Measurements from ENCODE around the gene UBR1.
"Not testable (repeated sequence)": the region's sequence is repeated elsewhere in the genome, so short reads cannot be mapped to it uniquely, and the experiment has no call there.

Gene UBR1

DNA sequence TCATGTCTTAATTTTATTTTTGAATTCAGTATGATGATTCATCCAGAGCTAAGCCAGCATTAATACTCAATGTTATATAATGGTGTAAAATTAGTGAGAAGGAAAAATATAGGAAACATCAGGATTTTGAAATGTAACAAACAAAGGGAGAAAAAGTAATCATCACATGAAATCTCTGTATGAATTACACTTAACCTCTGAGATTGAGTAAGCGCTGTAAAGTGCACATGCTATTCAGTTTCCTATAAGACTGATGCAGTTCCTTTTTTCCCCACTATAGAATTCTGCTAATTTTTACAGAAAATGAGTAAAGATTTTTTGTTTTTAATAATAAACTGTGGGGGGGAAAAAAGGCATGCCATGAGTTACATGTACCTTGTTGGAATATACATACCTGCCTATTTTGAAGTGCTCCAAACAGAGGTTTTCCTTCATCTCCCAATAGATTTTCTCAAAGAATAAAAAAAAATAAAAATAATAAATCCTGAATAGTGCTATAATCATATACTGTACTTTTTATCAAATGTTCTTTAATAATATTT, 121.3 kb downstream of the UBR1 start:
- no peak for DNase-seq (ENCODE audit: extremely low read depth in 1 of 2, low read depth in 1 of 2)

DNA sequence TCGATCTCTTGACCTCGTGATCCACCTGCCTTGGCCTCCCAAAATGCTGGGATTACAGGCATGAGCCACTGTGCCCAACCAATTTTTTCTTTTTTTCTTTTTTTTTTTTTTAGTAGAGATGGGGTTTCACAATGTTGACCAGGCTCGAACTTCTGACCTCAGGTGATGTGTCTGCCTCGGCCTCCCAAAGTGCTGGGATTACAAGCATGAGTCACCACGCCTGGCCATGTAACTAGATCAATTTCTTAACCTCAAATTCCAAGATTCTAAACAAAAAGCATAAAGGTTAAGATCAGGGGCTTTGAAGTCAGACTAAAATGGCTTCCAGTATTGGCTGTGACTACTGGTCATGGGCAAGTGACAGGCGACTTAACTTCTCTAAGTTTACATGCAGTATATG, 126.7 kb downstream of the UBR1 start:
- not testable (repeated sequence) for DNase-seq (ENCODE audit: extremely low read depth in 1 of 2, low read depth in 1 of 2)

DNA sequence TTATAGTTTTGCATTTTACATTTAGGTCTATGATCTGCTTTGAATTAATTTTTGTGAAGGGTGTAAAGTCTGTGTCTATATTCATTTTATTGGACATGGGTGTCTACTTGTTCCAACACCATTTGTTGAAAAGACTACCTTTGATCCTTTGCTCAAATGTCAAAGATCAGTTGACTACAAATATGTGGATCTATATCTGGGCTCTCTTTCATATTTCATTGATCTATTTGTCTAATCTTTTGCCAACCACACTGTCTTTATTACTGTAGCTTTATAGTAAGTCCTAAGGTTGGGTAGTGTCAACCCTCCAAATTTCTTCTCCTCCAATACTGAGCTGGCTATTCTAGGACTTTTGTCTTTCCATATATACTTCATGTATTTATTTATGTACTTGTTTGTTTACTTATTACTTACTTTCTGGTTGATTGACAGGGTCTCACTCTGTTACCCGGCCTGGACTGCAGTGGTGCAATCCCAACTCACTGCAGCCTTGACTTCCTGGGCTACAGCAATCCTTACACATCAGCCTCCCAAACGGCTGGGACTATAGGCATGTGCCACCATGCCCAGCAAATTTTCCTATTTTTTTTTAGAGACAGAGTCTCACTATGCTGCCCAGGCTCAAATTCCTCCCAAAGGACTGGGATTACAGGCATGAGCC, 131.5 kb downstream of the UBR1 start:
- DNase-seq (ENCODE audit: extremely low read depth in 1 of 2, low read depth in 1 of 2), result no peak

DNA sequence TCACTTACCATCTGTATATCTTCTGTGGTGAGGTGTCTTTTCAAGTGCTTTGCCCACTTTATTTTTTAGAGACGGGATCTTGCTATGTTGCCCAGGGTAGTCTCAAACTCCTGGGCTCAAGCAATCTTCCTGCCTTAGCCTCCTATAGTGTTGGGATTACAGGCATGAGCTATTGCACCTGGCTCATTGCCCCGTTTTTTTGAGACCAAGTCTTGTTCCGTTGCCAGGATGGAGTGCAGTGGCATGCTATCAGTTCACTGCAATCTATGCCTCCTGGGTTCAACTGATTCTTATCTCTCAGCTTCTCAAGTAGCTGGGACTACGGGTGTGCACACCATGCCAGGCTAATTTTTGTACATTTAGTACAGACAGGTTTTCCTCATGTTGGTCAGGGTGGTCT, 132.7 kb downstream of the UBR1 start:
- DNase-seq (ENCODE audit: extremely low read depth in 1 of 2, low read depth in 1 of 2), result no peak

DNA sequence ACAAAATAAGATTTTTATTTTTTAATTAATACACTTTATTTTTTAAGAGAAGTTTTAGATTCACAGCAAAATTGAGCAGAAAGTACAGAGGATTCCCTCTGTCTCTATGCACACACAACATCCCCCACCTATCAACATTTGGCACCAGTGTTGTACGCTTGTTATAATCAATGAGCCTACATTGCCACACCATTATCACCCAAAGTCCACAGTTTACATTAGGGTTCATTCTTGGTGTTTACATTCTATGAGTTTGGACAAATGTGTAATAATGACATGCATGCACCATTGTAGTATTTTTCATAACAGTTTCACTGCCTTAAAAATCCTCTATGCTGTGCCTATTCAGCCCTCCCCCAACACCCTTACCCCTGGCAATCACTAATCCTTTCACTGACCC, 134.0 kb downstream of the UBR1 start:
- no peak for DNase-seq (ENCODE audit: extremely low read depth in 1 of 2, low read depth in 1 of 2)

DNA sequence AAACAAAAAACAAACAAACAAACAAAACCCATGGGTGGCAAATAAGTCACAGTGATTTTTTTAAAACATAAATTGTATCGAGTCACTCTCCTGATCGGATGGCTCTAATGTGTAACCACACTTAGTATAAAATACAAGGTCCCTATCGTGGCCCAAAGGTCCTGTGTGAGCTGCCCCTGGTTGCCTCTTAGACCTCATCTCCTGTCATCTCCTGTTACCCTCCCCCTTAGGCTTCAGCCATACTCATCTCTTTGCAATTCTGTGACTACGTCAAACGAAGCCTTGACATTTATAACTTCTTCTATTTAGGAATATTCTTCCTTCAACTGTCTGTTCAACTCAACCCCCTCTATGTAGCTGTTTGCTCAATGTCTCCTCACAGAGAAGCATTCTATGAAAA, 141.4 kb downstream of the UBR1 start:
- no peak for DNase-seq (ENCODE audit: extremely low read depth in 1 of 2, low read depth in 1 of 2)

DNA sequence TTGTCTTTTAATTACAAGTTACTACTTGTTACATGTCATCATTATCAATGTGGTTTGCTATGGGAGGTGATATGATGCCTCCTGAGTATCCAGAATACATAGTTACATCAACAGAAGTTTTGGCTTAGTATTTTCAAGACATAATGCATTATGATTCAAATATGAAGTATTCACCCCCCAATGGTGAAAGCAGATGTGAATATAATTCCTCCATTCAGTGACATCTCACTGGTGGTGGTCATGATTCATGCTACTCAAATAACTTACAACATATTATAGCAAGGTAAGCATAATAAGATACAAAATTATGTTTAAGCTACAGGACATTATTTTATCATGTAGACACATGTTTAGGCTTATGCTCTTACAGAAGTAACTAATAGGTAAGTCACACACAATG, 150.3 kb downstream of the UBR1 start:
- DNase-seq (ENCODE audit: extremely low read depth in 1 of 2, low read depth in 1 of 2), result no peak

DNA sequence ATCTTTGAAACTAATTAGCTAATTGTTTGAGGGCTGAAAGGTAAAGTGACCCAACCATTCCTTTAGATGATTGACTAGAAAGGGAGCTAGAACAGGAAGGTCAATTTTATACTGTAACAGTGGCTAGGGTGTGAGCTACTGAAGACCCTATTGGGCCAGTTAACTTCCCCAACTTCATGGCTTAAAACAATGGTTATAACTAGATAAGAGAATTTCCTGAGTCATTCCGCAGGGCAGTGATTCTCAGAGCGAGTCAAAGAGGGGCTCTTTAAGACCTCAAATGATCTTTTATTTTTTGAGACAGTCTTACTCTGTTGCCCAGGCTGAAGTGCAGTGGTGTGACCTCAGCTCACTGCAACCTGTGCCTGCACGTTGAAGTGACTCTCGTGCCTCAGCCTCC, 151.5 kb downstream of the UBR1 start:
- DNase-seq (ENCODE audit: extremely low read depth in 1 of 2, low read depth in 1 of 2), result no peak

DNA sequence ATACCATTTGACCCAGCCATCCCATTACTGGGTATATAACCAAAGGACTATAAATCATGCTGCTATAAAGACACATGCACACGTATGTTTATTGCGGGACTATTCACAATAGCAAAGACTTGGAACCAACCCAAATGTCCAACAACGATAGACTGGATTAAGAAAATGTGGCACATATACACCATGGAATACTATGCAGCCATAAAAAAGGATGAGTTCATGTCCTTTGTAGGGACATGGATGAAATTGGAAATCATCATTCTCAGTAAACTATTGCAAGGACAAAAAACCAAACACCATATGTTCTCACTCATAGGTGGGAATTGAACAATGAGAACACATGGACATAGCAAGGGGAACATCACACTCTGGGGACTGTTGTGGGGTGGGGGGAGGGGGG, 156.9 kb downstream of the UBR1 start:
- not testable (repeated sequence) for DNase-seq (ENCODE audit: extremely low read depth in 1 of 2, low read depth in 1 of 2)

DNA sequence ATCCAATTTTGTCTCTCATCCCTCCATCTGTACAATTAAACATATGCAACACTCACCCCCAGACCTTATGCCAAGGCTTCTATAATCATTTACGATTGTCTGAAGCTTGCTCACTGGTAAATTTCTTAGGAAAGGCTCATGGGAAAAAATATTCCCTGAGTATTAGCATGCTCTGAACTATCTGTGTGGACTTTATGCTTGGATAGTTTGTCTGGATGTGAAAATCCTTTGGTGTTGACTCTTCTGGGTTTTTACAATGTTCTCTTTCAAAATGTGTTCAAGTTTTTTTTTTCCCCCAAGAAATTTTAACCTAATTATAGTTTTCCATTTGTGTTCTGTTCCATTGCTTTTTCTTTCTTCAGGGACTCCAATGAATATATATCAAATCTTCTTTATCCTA, 165.3 kb downstream of the UBR1 start:
- no peak for DNase-seq (ENCODE audit: extremely low read depth in 1 of 2, low read depth in 1 of 2)

DNA sequence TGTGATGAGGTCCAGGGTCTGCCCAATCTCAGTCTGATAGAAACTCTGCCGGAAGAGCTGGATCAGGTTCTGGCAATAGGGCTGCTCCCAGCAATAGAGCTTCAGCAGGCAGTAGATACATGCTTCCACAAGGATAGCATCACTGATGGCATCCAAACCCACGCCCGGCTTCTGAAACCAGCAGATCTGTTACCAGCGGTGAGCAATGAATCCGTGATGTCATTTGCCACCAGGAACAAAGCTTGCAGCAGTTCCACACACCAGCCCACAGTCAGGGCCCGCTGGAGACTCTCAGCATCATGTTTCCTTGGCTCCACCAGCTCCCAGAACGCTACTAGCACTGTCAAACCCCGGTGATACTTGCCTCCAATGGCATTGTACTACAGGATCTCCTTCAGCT, 166.0 kb downstream of the UBR1 start:
- no peak for DNase-seq (ENCODE audit: extremely low read depth in 1 of 2, low read depth in 1 of 2)

DNA sequence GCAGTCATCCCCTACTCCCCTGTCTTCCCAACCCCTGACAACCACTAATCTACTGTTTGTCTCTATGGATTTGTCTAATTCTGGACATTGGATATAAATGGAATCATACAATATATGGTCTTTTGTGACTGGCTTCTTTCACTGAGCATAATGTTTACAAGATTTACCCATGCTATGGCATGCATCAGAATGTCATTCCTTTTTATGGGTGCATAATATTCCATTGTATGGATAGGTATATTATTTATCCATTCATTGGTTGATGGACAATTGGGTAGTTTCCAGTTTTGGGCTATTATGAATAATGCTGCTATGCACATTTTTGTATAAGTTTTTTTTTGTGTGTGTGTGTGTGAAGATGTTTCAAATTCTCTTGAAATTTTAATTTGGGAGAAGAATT, 168.7 kb downstream of the UBR1 start:
- no peak for DNase-seq (ENCODE audit: extremely low read depth in 1 of 2, low read depth in 1 of 2)

DNA sequence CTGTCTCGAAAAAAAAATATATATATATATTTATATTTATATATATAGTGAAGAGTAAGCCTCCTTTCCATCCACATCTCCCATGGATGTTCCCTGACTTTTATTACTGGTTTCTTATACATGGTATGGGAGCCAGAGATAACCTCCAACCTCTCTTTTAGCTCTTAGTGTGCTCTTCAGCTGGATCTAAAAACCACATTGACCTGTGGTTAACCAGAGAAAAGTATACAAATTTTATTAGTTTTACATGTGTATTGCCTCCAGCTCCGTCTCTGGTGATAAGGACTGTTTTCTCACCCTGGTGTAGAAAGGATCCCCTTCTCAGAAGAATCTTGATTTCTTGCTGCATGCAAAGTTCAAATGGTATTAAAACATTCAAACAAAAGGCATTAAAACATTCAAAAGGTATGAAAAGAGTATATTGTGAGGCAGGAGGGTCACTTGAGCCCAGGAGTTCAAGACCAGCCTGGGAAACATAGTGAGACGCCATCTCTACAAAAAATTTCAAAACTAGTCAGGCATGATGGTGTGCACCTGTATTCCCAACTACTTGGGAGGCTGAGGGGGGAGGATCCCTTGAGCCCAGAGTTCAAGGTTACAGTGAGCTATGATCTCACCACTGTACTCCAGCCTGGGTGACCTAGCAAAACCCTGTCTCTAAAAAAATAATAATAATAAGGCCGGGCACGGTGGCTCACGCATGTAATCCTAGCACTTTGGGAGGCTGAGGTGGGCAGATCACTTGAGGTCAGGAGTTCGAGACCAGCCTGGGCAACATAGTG, 171.8 kb downstream of the UBR1 start:
- DNase-seq (ENCODE audit: extremely low read depth in 1 of 2, low read depth in 1 of 2), result no peak

DNA sequence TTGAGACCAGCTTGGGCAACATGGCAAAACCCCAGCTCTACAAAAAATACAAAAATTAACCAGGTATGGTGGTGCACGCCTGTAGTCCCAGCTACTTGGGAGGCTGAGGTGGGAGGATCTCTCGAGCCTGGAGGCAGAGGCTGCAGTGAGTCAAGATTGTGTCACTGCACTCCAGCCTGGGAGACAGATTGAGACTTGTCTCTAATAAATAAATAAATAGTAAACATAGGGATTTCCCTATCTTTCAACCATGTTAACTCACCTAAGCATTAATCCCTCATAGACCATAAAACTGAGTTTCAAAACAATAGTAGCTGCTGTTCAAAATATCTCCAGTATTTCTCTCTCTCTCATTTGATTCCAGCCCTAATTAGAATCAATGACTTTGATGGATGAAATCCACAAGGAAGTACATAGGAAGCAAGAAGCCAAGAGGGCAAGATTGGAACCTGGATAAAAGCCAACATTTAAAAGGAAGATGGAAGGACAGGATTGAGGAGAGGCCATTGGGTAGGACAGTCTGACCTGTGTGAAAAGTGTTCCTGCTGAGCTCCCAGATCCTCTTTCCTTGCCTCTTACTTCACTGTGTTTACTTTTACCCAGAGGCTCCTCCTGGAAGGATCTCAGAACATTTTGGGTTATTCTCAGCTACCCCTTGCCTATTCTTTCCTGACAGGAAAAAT, 172.9 kb downstream of the UBR1 start:
- DNase-seq (ENCODE audit: extremely low read depth in 1 of 2, low read depth in 1 of 2), result no peak

DNA sequence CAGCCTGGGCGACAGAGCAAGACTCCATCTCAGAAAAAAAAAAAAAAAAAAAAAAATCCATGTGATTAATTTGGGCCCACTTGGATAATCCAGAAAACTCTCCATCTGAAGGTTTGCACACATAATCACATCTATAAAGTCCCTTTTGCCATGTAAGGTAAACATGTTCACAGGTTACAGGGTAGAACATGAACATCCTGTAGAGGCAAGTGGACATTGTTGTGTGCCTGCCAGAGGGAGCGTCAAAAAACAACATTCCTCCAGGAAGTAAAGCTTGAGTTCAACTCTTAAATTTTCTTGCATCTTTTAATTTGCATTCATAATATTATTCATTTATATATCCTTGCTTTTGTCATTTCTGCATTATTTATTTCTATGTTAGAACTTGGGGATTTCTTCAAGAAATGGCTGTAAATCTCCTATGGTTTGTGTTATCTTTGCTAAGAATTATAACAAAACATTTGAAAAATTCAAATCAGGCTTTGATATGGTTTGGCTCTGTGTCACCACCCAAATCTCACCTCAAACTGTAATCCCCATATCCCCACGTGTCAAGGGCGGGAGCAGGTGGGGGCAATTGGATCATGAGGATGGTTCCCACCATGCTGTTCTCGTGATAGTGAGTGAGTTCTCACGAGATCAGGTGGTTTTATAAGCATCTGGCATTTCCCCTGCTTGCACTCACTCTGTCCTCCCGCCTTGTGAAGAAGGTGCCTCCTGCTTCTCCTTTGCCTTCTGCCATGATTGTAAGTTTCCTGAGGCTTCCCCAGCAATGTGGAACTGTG, 173.9 kb downstream of the UBR1 start:
- no peak for DNase-seq (ENCODE audit: extremely low read depth in 1 of 2, low read depth in 1 of 2)

DNA sequence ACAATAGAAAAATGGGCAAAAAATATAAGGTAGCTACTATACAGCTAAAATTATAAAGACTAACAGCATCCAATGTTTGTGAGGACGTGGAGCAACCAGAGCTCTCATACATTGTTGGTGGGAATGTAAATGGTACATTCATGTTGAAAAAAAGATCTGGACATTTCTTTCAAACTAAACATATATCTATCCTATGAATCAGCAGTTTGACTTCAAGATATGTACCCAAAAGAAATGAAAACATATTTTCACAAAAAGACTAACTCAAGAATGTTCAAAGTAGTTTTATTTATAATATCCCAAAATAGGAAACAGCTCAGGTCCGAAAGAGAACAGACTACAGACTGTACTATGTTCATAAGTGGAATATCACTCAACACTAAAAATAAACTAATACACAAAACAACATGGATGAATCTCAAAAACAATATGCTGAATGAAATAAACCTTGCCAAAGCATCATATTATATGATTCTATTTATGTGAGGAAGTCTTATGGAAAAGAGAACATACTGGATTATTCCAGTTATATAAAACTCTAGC, 176.5 kb downstream of the UBR1 start:
- DNase-seq (ENCODE audit: extremely low read depth in 1 of 2, low read depth in 1 of 2), result no peak

DNA sequence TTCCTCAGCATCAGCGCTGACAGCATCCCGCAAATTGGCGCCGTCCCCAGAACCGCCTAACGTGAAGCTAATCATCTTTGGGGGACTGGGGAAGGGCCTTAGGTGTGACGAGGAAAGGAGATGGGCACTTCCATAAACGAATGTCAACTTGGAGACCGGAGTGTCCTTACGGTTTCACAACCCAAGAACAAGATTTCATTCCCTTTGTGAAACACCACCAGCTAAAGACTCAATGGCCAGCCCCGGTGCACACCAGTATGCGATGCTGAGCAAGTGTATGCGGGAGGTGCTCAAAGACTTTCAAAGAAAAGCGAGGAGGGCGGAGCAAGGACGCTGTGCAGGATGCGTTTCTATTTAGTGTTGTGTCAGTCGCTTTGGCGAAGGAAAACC, 184.5 kb downstream of the UBR1 start:
- DNase-seq (ENCODE audit: extremely low read depth in 1 of 2, low read depth in 1 of 2), result peak in 1 of 2 donors; percentile 25

DNA sequence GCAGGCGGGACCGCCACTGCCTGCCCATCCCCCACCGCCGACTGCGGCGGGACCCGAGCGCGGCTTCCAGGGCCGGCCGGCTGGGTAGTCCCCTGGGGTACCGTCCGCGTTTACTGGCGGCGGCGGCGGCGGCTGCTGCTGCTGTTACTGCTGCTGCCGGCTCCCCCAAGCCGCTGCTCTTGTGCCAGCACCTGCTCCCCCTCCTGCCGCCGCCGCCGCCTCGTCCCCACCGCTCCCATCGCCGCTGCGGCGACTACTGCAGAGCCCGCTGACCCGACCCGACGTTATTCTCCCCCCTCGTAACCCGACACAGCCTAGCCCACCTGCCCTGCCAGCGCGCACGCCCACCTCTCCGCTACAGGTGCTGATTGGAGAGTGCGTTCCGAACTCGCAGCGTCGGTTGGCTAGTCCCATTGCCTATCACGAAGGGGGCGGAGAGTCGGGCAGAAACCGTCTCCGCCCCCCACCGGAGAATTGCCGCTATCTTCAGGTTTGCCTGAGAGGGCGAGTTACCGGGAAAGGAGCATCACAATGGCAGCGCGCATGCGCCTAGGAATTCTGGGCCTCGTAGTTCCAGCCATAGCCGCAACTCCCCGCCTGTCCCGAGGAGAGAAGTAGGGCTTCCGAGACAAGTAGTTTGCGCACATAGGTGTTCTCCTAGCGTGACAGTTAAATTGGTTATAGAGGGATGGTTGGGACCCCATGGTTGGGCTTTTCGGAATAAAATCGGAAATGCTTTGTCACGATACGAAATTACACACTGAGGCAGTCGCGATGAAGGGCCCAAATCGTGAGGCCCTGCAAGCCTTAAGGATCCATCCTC, 185.1 kb downstream of the UBR1 start, which contains the start of gene TTBK2:
TSS of gene TTBK2 (minus strand) at position 260 of the 823 bp plus-strand sequence. CDS start 42,161 bp downstream, outside the sequence.
- peak; percentile 91 to 95 for DNase-seq (ENCODE audit: extremely low read depth in 1 of 2, low read depth in 1 of 2)

DNA sequence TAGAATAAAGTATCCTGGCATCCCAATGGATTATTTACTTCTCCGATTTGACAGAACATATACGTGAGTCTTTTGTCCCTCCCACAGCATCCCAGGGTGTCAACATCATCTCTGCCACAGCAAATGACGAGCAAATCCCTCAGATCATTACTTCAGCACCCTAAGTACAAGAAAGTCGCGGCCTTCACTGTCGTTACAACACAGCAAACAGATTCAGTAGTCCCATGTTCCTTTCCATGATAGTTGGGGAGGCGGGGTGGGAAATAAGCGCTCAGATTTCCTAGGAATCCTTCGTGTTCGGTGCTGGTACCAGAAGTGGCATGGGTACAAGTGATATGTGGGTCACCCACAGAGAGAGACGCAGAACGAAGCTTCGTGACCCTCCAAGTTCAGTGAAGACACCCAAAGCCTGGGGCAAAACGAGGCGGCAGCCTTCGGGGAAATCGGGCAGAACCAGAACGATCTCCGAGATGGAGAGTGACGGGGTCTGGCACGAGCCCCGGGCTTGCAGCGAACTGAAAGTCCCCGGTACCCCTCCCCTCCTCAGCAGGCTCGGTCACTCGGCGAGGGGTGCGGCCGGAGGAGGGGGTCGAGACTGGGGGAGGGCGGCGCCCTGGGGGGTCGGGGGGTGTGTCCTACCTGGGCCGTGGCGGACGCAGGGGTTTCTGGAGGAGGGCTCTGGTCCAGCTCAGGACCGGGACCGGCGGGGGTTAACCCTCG, 185.9 kb downstream of the UBR1 start:
- DNase-seq (ENCODE audit: extremely low read depth in 1 of 2, low read depth in 1 of 2), result no peak

Measured in stimulated activated CD8-positive, alpha-beta memory T cell treated with anti-CD3 and anti-CD28 coated beads, Interleukin-7, amount 100 ng/mL, for 48 hours (primary cell).